ENCODE data around the gene MIGA2. TPM values are rescaled to one million over a fixed set of nuclear protein-coding genes. Genes with fewer than 3 reads are reported as not detected.

Gene MIGA2
- total RNA-seq, 2 experiments from 2014 or later, result 27.7 to 37.7 TPM

Other genes with a start within 250 kb of the MIGA2 start
- 14.9 and 18.7 TPM in 2 replicates for gene TBC1D13, start 249.4 kb upstream of the MIGA2 start, total RNA-seq (2014; rRNA removed; shearing (Covaris generic))
- 18.9 and 24.7 TPM in 2 replicates for gene TBC1D13, start 249.4 kb upstream of the MIGA2 start, total RNA-seq (2022)
- 31.9 and 35.2 TPM in 2 replicates for gene ENDOG, start 218.1 kb upstream of the MIGA2 start, total RNA-seq (2014; rRNA removed; shearing (Covaris generic))
- 24.8 and 29.4 TPM in 2 replicates for gene ENDOG, start 218.1 kb upstream of the MIGA2 start, total RNA-seq (2022)
- 38.9 and 51.2 TPM in 2 replicates for gene SPOUT1, start 206.8 kb upstream of the MIGA2 start, total RNA-seq (2014; rRNA removed; shearing (Covaris generic))
- 47.8 and 52.5 TPM in 2 replicates for gene SPOUT1, start 206.8 kb upstream of the MIGA2 start, total RNA-seq (2022)
- 38.2 and 44.7 TPM in 2 replicates for gene KYAT1, start 154.7 kb upstream of the MIGA2 start, total RNA-seq (2014; rRNA removed; shearing (Covaris generic))
- 28.3 and 34.5 TPM in 2 replicates for gene KYAT1, start 154.7 kb upstream of the MIGA2 start, total RNA-seq (2022)
- gene LRRC8A, start 154.5 kb upstream of the MIGA2 start, total RNA-seq (2014; rRNA removed; shearing (Covaris generic)), result 20.0 and 26.9 TPM in 2 replicates
- gene LRRC8A, start 154.5 kb upstream of the MIGA2 start, total RNA-seq (2022), result 21.0 and 22.9 TPM in 2 replicates
- gene PHYHD1, start 115.6 kb upstream of the MIGA2 start, total RNA-seq (2014; rRNA removed; shearing (Covaris generic)), result 69.0 and 83.5 TPM in 2 replicates
- gene PHYHD1, start 115.6 kb upstream of the MIGA2 start, total RNA-seq (2022), result 132 and 150 TPM in 2 replicates
- 9.6 and 11.2 TPM in 2 replicates for gene DOLK, start 89.0 kb upstream of the MIGA2 start, total RNA-seq (2014; rRNA removed; shearing (Covaris generic))
- 5.1 and 5.8 TPM in 2 replicates for gene DOLK, start 89.0 kb upstream of the MIGA2 start, total RNA-seq (2022)
- gene NUP188, start 88.9 kb upstream of the MIGA2 start, total RNA-seq (2014; rRNA removed; shearing (Covaris generic)), result 70.5 and 73.6 TPM in 2 replicates
- gene NUP188, start 88.9 kb upstream of the MIGA2 start, total RNA-seq (2022), result 83.8 and 91.6 TPM in 2 replicates
- 58.4 and 73.6 TPM in 2 replicates for gene SH3GLB2, start 8.3 kb upstream of the MIGA2 start, total RNA-seq (2014; rRNA removed; shearing (Covaris generic))
- gene SH3GLB2, start 8.3 kb upstream of the MIGA2 start, total RNA-seq (2022), result 92.6 and 95.8 TPM in 2 replicates
- 15.1 and 16.9 TPM in 2 replicates for gene DOLPP1, start 44.5 kb downstream of the MIGA2 start, total RNA-seq (2014; rRNA removed; shearing (Covaris generic))
- 13.5 and 16.9 TPM in 2 replicates for gene DOLPP1, start 44.5 kb downstream of the MIGA2 start, total RNA-seq (2022)
- 0.26 and 1.8 TPM in 2 replicates for gene CRAT, start 74.2 kb downstream of the MIGA2 start, total RNA-seq (2014; rRNA removed; shearing (Covaris generic))
- 5.3 and 6.5 TPM in 2 replicates for gene CRAT, start 74.2 kb downstream of the MIGA2 start, total RNA-seq (2022)
- 106 and 109 TPM in 2 replicates for gene PTPA, start 74.8 kb downstream of the MIGA2 start, total RNA-seq (2014; rRNA removed; shearing (Covaris generic))
- gene PTPA, start 74.8 kb downstream of the MIGA2 start, total RNA-seq (2022), result 95.8 and 111 TPM in 2 replicates
- 16.9 and 21.2 TPM in 2 replicates for gene IER5L, start 141.6 kb downstream of the MIGA2 start, total RNA-seq (2014; rRNA removed; shearing (Covaris generic))
- gene IER5L, start 141.6 kb downstream of the MIGA2 start, total RNA-seq (2022), result 2.8 and 3.4 TPM in 2 replicates

All from OCI-LY7 (cell line).